H1 (cell line): ENCODE results near the gene CYP2C19. TPM values are rescaled to one million over a fixed set of nuclear protein-coding genes. Genes with fewer than 3 reads are reported as not detected.

ENCODE experiments used
- CTCF ChIA-PET: fragments of 300-600 bp; sonication (Branson Sonifier 250); formaldehyde crosslinking; loops from one replicate; lab custom pipeline; 2021; ENCODE audit not compliant: partially characterized antibody; lab: Charles Lee
- POLR2A ChIA-PET: fragments of 300-600 bp; sonication (Branson Sonifier 250); formaldehyde crosslinking; loops from one replicate; lab custom pipeline; 2021; ENCODE audit warnings: inconsistent platforms; ENCODE audit not compliant: partially characterized antibody; lab: Charles Lee
- DNase-seq, 2 experiments: peaks; one replicate each; pipeline versions ENCODE4 v3.0.0 to v3.0.0-alpha.2; 2010 to 2022; ENCODE audit warnings: low spot score in 2 of 2, low read depth in 1 of 2, mixed read lengths in 1 of 2
- FAIRE-seq: peaks from 2 replicates; lab custom pipeline; 2011; peaks lifted over from hg19 to GRCh38; lab: Jason Lieb, UNC
- H2AFZ ChIP-seq: 2 replicates; pipeline ENCODE4 v1.8.1; 2012; ENCODE audit warnings: low read length, inconsistent platforms
- H2AK5ac ChIP-seq: 2 replicates; pipeline ENCODE4 v1.6.1; 2013; ENCODE audit warnings: low read depth, low read length
- H2BK120ac ChIP-seq: replicated peaks from 2 replicates; pipeline ENCODE3; 2013; ENCODE audit warnings: low read depth, low read length, inconsistent platforms
- H2BK12ac ChIP-seq: 2 replicates; pipeline ENCODE4 v1.6.1; 2013; ENCODE audit warnings: low read depth, low read length
- H2BK15ac ChIP-seq: 2 replicates; pipeline ENCODE4 v1.6.1; 2013; ENCODE audit warnings: low read length
- H2BK20ac ChIP-seq: 2 replicates; pipeline ENCODE4 v1.6.1; 2013; ENCODE audit warnings: low read length
- H2BK5ac ChIP-seq: 2 replicates; pipeline ENCODE4 v1.6.1; 2013; ENCODE audit warnings: low read depth, low read length
- H3K14ac ChIP-seq: 2 replicates; pipeline ENCODE4 v1.6.1; 2013; ENCODE audit warnings: inconsistent platforms; ENCODE audit not compliant: insufficient read length
- H3K18ac ChIP-seq: 2 replicates; pipeline ENCODE4 v1.6.1; 2013; ENCODE audit warnings: low read length; ENCODE audit errors: extremely low read depth
- H3K23ac ChIP-seq: 2 replicates; pipeline ENCODE4 v1.6.1; 2013; ENCODE audit warnings: inconsistent platforms; ENCODE audit not compliant: insufficient read length
- H3K23me2 ChIP-seq: 2 replicates; pipeline ENCODE4 v1.6.1; 2013; ENCODE audit warnings: low read depth, low read length
- H3K27ac ChIP-seq: 2 replicates; pipeline ENCODE4 v1.6.1; 2011; ENCODE audit warnings: low read depth, low read length, inconsistent platforms
- H3K27me3 ChIP-seq, 4 experiments: replicated peaks in 1 of 4; 1 replicate in 1 of 4; 2 replicates in 3 of 4; pipeline versions ENCODE4 v1.6.1 to v1.8.1; 2011 to 2013; ENCODE audit warnings: low read length in 3 of 4, mild to moderate bottlenecking in 3 of 4, inconsistent platforms in 2 of 4, mixed read lengths in 2 of 4, moderate library complexity in 1 of 4; ENCODE audit not compliant: control insufficient read depth in 3 of 4, insufficient read depth in 3 of 4; ENCODE audit errors: extremely low read depth in 1 of 4
- H3K36me3 ChIP-seq, 4 experiments: 2 replicates each; pipeline versions ENCODE4 v1.6.1 to v1.8.1; 2011 to 2013; ENCODE audit warnings: mild to moderate bottlenecking in 4 of 4, low read length in 3 of 4, moderate library complexity in 2 of 4, control low read depth in 1 of 4, inconsistent platforms in 1 of 4; ENCODE audit not compliant: insufficient read depth in 4 of 4, control insufficient read depth in 2 of 4
- H3K4ac ChIP-seq: replicated peaks from 2 replicates; pipeline ENCODE3; 2013; ENCODE audit warnings: low read length, low read depth, mixed read lengths, inconsistent platforms; ENCODE audit not compliant: insufficient read length
- H3K4me1 ChIP-seq, 4 experiments: replicated peaks in 1 of 4; 1 replicate in 1 of 4; 2 replicates in 3 of 4; pipeline versions ENCODE4 v1.6.1 to v1.8.1; 2011 to 2013; ENCODE audit warnings: low read length in 3 of 4, inconsistent platforms in 2 of 4, mixed read lengths in 1 of 4; ENCODE audit not compliant: insufficient read depth in 4 of 4, control insufficient read depth in 3 of 4
- H3K4me2 ChIP-seq, 2 experiments: 2 replicates each; pipeline versions ENCODE4 v1.6.1 to v1.8.1; 2011 to 2013; ENCODE audit warnings: low read depth in 2 of 2, low read length in 2 of 2, control low read depth in 1 of 2, inconsistent platforms in 1 of 2, mild to moderate bottlenecking in 1 of 2; ENCODE audit not compliant: insufficient read depth in 1 of 2
- H3K4me3 ChIP-seq, 4 experiments: fragments of 200-600, 300-600 bp in 1 of 4; sonication (generic), shearing (Covaris generic), sonication (Bioruptor Twin) in 1 of 4; 2 replicates each; pipeline versions ENCODE4 v1.5.1 to v1.8.1; 2011 to 2016; ENCODE audit warnings: low read length in 4 of 4, low read depth in 3 of 4, control low read depth in 2 of 4, inconsistent platforms in 2 of 4, mild to moderate bottlenecking in 2 of 4, mixed read lengths in 1 of 4, moderate library complexity in 1 of 4; ENCODE audit not compliant: insufficient read depth in 2 of 4; ENCODE audit errors: extremely low read depth in 1 of 4
- H3K56ac ChIP-seq: replicated peaks from 2 replicates; pipeline ENCODE3; 2013; ENCODE audit warnings: low read depth, mild to moderate bottlenecking, mixed read lengths, low read length, inconsistent platforms; ENCODE audit not compliant: insufficient read length
- H3K79me1 ChIP-seq: 2 replicates; pipeline ENCODE4 v1.6.1; 2013; ENCODE audit warnings: low read depth, low read length, control low read depth
- H3K79me2 ChIP-seq, 2 experiments: 2 replicates each; pipeline versions ENCODE4 v1.6.1 to v1.8.1; 2012 to 2013; ENCODE audit warnings: low read length in 2 of 2, mild to moderate bottlenecking in 2 of 2, inconsistent platforms in 1 of 2; ENCODE audit not compliant: insufficient read depth in 2 of 2, control insufficient read depth in 1 of 2
- H3K9ac ChIP-seq, 4 experiments: replicated peaks in 1 of 4; 1 replicate in 1 of 4; 2 replicates in 3 of 4; pipeline versions ENCODE4 v1.6.1 to v1.8.1; 2011 to 2013; ENCODE audit warnings: low read depth in 3 of 4, low read length in 3 of 4, control low read depth in 2 of 4, mild to moderate bottlenecking in 2 of 4, moderate library complexity in 2 of 4, inconsistent platforms in 1 of 4; ENCODE audit errors: extremely low read depth in 1 of 4
- H3K9me3 ChIP-seq, 2 experiments: 2 replicates each; pipeline versions ENCODE4 v1.6.1 to v1.8.1; 2012 to 2013; ENCODE audit warnings: mild to moderate bottlenecking in 2 of 2, moderate library complexity in 2 of 2, control low read depth in 1 of 2, inconsistent platforms in 1 of 2, low read depth in 1 of 2, low read length in 1 of 2, mixed read lengths in 1 of 2; ENCODE audit not compliant: insufficient read depth in 2 of 2
- H4K20me1 ChIP-seq, 2 experiments: replicated peaks in 1 of 2; 2 replicates each; pipeline versions ENCODE3 to v1.8.1; 2011 to 2013; ENCODE audit warnings: inconsistent platforms in 2 of 2, low read length in 2 of 2, mild to moderate bottlenecking in 1 of 2; ENCODE audit not compliant: insufficient read depth in 2 of 2, control insufficient read depth in 1 of 2
- H4K5ac ChIP-seq: 2 replicates; pipeline ENCODE4 v1.6.1; 2013; ENCODE audit warnings: low read length, low read depth, mixed read lengths, inconsistent platforms; ENCODE audit not compliant: insufficient read length
- H4K8ac ChIP-seq: 2 replicates; pipeline ENCODE4 v1.8.0; 2013; ENCODE audit warnings: mild to moderate bottlenecking, moderate library complexity, low read length, inconsistent platforms; ENCODE audit not compliant: insufficient read depth; ENCODE audit errors: extremely low read depth
- H4K91ac ChIP-seq: replicated peaks from 2 replicates; pipeline ENCODE3; 2013; ENCODE audit warnings: low read length, mixed read lengths, inconsistent platforms; ENCODE audit not compliant: insufficient read length
- GABPA ChIP-seq: IDR thresholded peaks from 2 replicates; pipeline ENCODE4 v1.6.1; 2011; ENCODE audit warnings: mild to moderate bottlenecking, low read length, moderate library complexity, borderline replicate concordance; ENCODE audit not compliant: insufficient read depth
- SUZ12 ChIP-seq: fragments of 200-600 bp; sonication (generic); IDR thresholded peaks from 2 replicates; pipeline ENCODE4 v1.6.1; 2012; ENCODE audit warnings: mild to moderate bottlenecking, inconsistent platforms, low read length, moderate library complexity, mixed read lengths
- WGBS, 2 experiments: shearing (Covaris generic) in 1 of 2; methylation state at CpG; one replicate each; pipeline versions ENCODE4 v1.1.6 to v1.1.7; 2013 to 2015; ENCODE audit warnings: low lambda C conversion rate in 2 of 2, mixed read lengths in 2 of 2, inconsistent platforms in 1 of 2, low coverage in 1 of 2, missing lambda C conversion rate in 1 of 2; ENCODE audit not compliant: insufficient replicate concordance in 2 of 2, insufficient coverage in 1 of 2, insufficient read length in 1 of 2; ENCODE audit errors: extremely low coverage in 1 of 2, missing lambda C conversion rate in 1 of 2; 5-methylcytosine and 5-hydroxymethylcytosine counted together
- polyA plus RNA-seq, 7 experiments: library from polyadenylated mRNA; depleted of rRNA in 3 of 7; stranded (reverse) in 5 of 7; unstranded in 2 of 7; fragments of >200 nt in 5 of 7; fragments of 200-250 nt in 2 of 7; gene quantifications; 1 replicate in 5 of 7; 2 replicates in 1 of 7; 4 replicates in 1 of 7; pipeline versions ENCODE4 v1.2.1 to v1.2.3, GENCODE V29; 2011 to 2013; ENCODE audit warnings: missing spikeins in 2 of 7, mixed read lengths in 2 of 7
- total RNA-seq: library from RNA; stranded (reverse); fragmentation: NEBNext Ultra II Directional; extraction: Animal tissue kit (Norgen Biotek cat#: 25700); gene quantifications from 2 replicates; pipeline ENCODE4 v1.2.1, GENCODE V29; 2021
- TF ChIP-seq, protein P1 (sequence below): IDR thresholded peaks from 2 replicates; pipeline ENCODE4 v1.6.1; 2011; ENCODE audit warnings: low read length, improper control_type of control experiment

CYP2C19 gene
- total and polyA plus RNA-seq, 2 of the 8 experiments (the other 6 are each of a cell fraction or from before 2014, with no cell fraction given) = not detected

DNA sequence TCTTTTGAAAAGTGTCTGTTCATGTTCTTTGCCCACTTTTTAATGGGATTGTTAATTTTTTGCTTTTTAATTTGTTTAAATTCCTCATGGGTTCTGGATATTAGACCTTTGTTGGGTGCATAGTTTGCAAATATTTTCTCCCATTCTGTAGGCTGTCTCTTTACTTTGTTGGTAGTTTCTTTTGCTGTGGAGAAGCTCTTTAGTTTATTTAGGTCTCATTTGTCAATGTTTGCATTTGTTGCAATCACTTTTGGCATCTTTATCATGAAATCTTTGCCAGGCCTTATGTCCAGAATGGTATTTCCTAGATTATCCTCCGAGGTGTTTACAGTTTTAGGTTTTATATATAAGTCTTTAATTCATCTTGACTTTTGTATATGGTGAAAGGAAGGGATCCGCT lies 23.9 kb upstream of the CYP2C19 start:
- WGBS, 2 experiments = 94% methylated on average over 2 of the region's 2 CpGs; no CpG with 5 or more reads in 1 of the 2 experiments

More for the DNA sequence above, 23.9 kb upstream of the CYP2C19 start:
- no peak overlapping the region for H3K4me3 ChIP-seq
- H3K9me3 ChIP-seq = peaks cover 5 to 13% of the 10 kb centered on the region in 2 experiments
- FAIRE-seq = no peak
- H2BK15ac ChIP-seq = no peak overlapping the region
- H3K18ac ChIP-seq = no peak overlapping the region
- DNase-seq = no peak
- no peak overlapping the region for H2AK5ac ChIP-seq
- H3K9ac ChIP-seq = no peak overlapping the region
- H3K4ac ChIP-seq = no peak overlapping the region
- peaks cover 0 to 1% (median 0%) of the 10 kb centered on the region in 4 experiments; a peak in 1 of 7 replicates for H3K27me3 ChIP-seq
- H2BK12ac ChIP-seq = no peak overlapping the region
- H2BK5ac ChIP-seq = no peak overlapping the region
- no peak overlapping the region for H4K8ac ChIP-seq
- H3K14ac ChIP-seq = no peak overlapping the region
- H3K79me1 ChIP-seq = no peaks in the 10 kb centered on the region
- H3K36me3 ChIP-seq = no peaks in the 10 kb centered on the region
- TF ChIP-seq, protein P1, sequence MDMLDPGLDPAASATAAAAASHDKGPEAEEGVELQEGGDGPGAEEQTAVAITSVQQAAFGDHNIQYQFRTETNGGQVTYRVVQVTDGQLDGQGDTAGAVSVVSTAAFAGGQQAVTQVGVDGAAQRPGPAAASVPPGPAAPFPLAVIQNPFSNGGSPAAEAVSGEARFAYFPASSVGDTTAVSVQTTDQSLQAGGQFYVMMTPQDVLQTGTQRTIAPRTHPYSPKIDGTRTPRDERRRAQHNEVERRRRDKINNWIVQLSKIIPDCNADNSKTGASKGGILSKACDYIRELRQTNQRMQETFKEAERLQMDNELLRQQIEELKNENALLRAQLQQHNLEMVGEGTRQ = no peak
- no peak for TF ChIP-seq SUZ12
- no peak for TF ChIP-seq GABPA
- H3K23me2 ChIP-seq = no peaks in the 10 kb centered on the region
- no peak overlapping the region for H3K23ac ChIP-seq
- H3K79me2 ChIP-seq = no peaks in the 10 kb centered on the region
- H4K20me1 ChIP-seq = no peaks in the 10 kb centered on the region
- H2AFZ ChIP-seq = no peak overlapping the region
- H2BK20ac ChIP-seq = no peak overlapping the region
- H4K5ac ChIP-seq = no peak overlapping the region
- CTCF ChIA-PET = no interaction called here
- no peak overlapping the region for H3K56ac ChIP-seq
- no peak overlapping the region for H4K91ac ChIP-seq
- no peak overlapping the region for H3K27ac ChIP-seq
- H2BK120ac ChIP-seq = no peak overlapping the region
- POLR2A ChIA-PET = no interaction called here
- H3K4me2 ChIP-seq = no peak overlapping the region
- no peaks in the 10 kb centered on the region for H3K4me1 ChIP-seq
